Right lobe of liver (tissue), 6 donors: Measurements from ENCODE around the gene PIAS4. TPM values are rescaled to one million over a fixed set of nuclear protein-coding genes. Genes with fewer than 3 reads are reported as not detected.

Experiments
- ATAC-seq, 4 donors: fragments of 200-7000 bp; cut with Tn5 transposase; one replicate each; pipeline ENCODE4 v1.9.1; 2020; ENCODE audit warnings: mild to moderate bottlenecking in 4 of 4, moderate library complexity in 4 of 4
- DNase-seq, 3 donors: peaks; one replicate each; pipeline ENCODE4 v3.0.0-alpha.2; 2020
- H3K27ac ChIP-seq, 3 donors: fragments of 200-600 bp; one replicate each; pipeline ENCODE4 v1.8.0; 2022
- H3K27me3 ChIP-seq, 2 donors: fragments of 200-600 bp; one replicate each; pipeline ENCODE4 v1.8.0; 2022
- H3K36me3 ChIP-seq, 4 donors: fragments of 200-600 bp; sonication (generic) in 1 of 4; one replicate each; pipeline versions ENCODE4 v1.5.1 to v1.8.0; 2017 to 2022; ENCODE audit warnings: control low read depth in 1 of 4
- H3K4me1 ChIP-seq, 4 donors: fragments of 200-600 bp; sonication (generic) in 1 of 4; one replicate each; pipeline versions ENCODE4 v1.5.1 to v1.8.0; 2017 to 2022; ENCODE audit warnings: control low read depth in 1 of 4
- H3K4me3 ChIP-seq, 3 donors: fragments of 200-600 bp; one replicate each; pipeline ENCODE4 v1.8.0; 2022
- H3K9me3 ChIP-seq, 4 donors: fragments of 200-600 bp; sonication (generic) in 1 of 4; one replicate each; pipeline versions ENCODE4 v1.5.1 to v1.8.0; 2017 to 2022; ENCODE audit warnings: control low read depth in 1 of 4
- CTCF ChIP-seq, 4 donors: fragments of 200-600 bp in 3 of 4; fragments of 450-650 bp in 1 of 4; IDR thresholded peaks; one replicate each; pipeline versions ENCODE4 v1.5.1 to v1.8.0; 2016 to 2022; ENCODE audit warnings: antibody characterized with exemption in 4 of 4, mild to moderate bottlenecking in 2 of 4
- POLR2A ChIP-seq: fragments of 450-650 bp; IDR thresholded peaks from one replicate; pipeline ENCODE4 v1.6.1; 2017; ENCODE audit warnings: antibody characterized with exemption, mild to moderate bottlenecking
- WGBS: methylation state at CpG from one replicate; pipeline ENCODE4 v1.1.6; 2018; ENCODE audit warnings: low coverage, low lambda C conversion rate; ENCODE audit not compliant: insufficient coverage; ENCODE audit errors: missing lambda C conversion rate; 5-methylcytosine and 5-hydroxymethylcytosine counted together
- intact Hi-C, 2 donors: fragments of 100-400 bp; cut with DNase I; formaldehyde crosslinking; loops; one replicate each; pipeline versions ENCODE4 v1.11.2 to v1.14.1; 2022
- total RNA-seq, 6 experiments: library from RNA; depleted of rRNA in 2 of 6; stranded (reverse); fragments of >200 nt in 2 of 6; fragmentation: NEBNext Ultra II Directional in 3 of 6; extraction: Animal tissue kit (Norgen Biotek cat#: 25700) in 3 of 6; gene quantifications; one replicate each; pipeline versions ENCODE4 v1.1.0 to v1.2.4, GENCODE V29; 2016 to 2023
- donor health status: DM: no; HTN: yes; CAD: no.
- donor health status: DM: no; HTN: no; CAD: no.
- donor health status: DM: no; HTN: no; CAD: no.
- donor health status: DM: no; HTN: yes; CAD: no.
- donor health status: DM: no; HTN: yes; CAD: no.

PIAS4 gene
- total RNA-seq, 6 experiments from 2014 or later, result 9.9 to 20.0 (median 14.9) TPM

DNA sequence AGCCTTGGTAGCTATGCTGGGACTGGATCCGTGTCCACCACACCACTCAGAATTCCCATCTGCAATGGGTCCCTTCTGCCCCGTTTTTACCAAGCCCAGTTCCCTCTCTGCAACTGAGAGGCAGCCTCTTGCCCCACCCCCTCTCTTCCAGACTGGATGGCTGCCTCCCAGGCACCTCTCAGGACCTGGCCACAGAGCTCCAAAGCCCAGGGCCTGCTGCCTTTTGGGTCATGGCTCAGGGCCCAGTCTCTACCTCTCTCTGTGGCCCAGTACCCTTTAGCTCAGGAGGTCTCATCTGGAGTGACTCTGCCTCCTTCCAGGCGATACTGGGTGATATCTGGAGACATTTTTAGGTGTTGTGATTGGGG lies 69.5 kb downstream of the PIAS4 start:
- Histone ChIP-seq H3K9me3 (no peaks in the 10 kb centered on the region), H3K4me1 (peaks cover 0 to 14% (median 8%) of the 10 kb centered on the region in 4 donors), H3K36me3 (no peaks in the 10 kb centered on the region), H3K27ac (peak overlapping the region in 2 of 3 donors; percentile 89), H3K27me3 (no peaks in the 10 kb centered on the region), H3K4me3 (no peak overlapping the region)
- intact Hi-C loops, result no loop called here
- ATAC-seq (peak; percentile 6 to 71 (median 40)), DNase-seq (peak in 2 of 3 donors; percentile 67 to 70)
- WGBS, result 80% methylated on average over 2 of the region's 3 CpGs
- TF ChIP-seq CTCF (IDR thresholded peaks at IDR 0.05) (no peak), POLR2A (no peak)

GRCh38 chr19:4077800-4078684 lies 70.5 kb downstream of the PIAS4 start:
- Histone ChIP-seq H3K4me1 (peaks cover 0 to 14% (median 8%) of the 10 kb centered on the region in 4 donors), H3K36me3 (no peaks in the 10 kb centered on the region), H3K9me3 (no peaks in the 10 kb centered on the region), H3K27me3 (no peaks in the 10 kb centered on the region), H3K27ac (peak overlapping the region; percentile 87 to 89 (median 89)), H3K4me3 (peak overlapping the region; percentile 61 to 74 (median 66))
- peak; percentile 72 to 80 (median 75) for ATAC-seq
- TF ChIP-seq POLR2A, result no peak
- TF ChIP-seq CTCF (IDR thresholded peaks at IDR 0.05), result no peak
- peak; percentile 72 to 74 (median 73) for DNase-seq
- intact Hi-C loops, result no loop called here
- 17% methylated on average over 15 of the region's 33 CpGs for WGBS

DNA sequence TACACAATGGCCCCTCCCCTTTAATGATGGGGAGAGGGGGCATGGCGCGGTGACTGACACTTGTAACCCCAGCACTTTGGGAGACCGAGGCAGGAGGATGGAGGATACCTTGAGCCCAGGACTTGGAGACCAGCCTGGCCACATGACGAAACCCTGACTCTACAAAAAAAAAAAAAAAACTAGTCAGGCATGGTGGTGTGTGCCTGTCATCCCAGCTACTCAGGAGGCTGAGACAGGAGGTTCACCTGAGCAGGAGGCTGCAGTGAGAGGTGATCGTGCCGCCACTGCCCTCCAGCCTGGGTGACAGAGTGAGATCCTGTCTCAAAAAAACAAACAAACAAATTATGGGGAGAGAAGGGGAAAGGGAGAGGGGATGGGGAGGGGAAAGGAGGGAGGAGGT lies 72.9 kb downstream of the PIAS4 start:
- Histone ChIP-seq H3K27me3 (no peaks in the 10 kb centered on the region), H3K9me3 (no peaks in the 10 kb centered on the region), H3K27ac (no peak overlapping the region), H3K4me1 (peaks cover 0 to 14% (median 8%) of the 10 kb centered on the region in 4 donors), H3K4me3 (no peak overlapping the region), H3K36me3 (no peaks in the 10 kb centered on the region)
- 81% methylated on average over 6 of the region's 6 CpGs for WGBS
- no peak for DNase-seq
- intact Hi-C loops, result no loop called here
- no peak for ATAC-seq
- TF ChIP-seq POLR2A (no peak), CTCF (IDR thresholded peaks at IDR 0.05) (no peak)

DNA sequence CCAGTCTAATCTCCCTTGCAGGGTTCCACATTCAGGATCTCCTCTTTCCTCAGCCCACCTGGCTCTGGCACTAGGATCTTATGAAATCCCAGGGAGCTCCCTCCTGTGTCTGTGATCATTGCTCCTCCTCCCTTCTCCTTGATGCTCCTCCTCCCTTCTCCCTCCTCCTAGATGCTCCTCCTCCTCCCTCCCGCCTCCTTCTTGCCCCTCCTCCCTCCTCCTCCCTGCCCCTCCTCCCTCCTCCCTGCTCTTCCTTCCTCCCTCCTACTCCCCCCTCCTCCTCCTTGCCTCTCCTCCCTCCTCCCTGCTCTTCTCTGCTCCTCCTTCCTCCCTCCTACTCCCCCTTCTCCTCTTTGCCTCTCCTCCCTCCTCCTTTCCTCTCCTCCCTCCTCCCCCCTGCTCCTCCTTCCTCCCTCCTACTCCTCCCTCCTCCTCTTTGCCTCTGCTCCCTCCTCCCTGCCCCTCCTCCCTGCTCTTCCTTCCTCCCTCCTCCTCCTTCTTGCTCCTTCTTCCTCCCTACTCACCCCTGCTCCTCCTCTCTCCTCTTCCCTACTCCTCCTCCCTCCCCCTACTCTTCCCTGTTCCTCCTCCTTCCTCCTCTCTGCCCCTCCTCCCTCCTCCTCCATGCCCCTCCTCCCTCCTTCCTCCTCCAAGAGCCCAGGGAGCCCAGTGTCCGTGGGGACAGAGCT lies 74.0 kb downstream of the PIAS4 start:
- Histone ChIP-seq H3K4me3 (no peak overlapping the region), H3K27ac (no peak overlapping the region), H3K27me3 (no peaks in the 10 kb centered on the region), H3K4me1 (peaks cover 0 to 14% (median 7%) of the 10 kb centered on the region in 4 donors), H3K36me3 (no peaks in the 10 kb centered on the region), H3K9me3 (no peaks in the 10 kb centered on the region)
- DNase-seq (no peak), ATAC-seq (no peak)
- TF ChIP-seq CTCF (IDR thresholded peaks at IDR 0.05) (no peak), POLR2A (no peak)
- WGBS, result 29% methylated on average over 2 of the region's 2 CpGs
- intact Hi-C loops, result no loop called here
